OCI-LY7 (cell line): ENCODE measurements around the gene FMNL1.

ENCODE experiments used
- EZH2phosphoT487 ChIP-seq: fragments of 200-600 bp; sonication (generic); IDR thresholded peaks from 2 replicates; pipeline ENCODE4 v1.6.1; 2018; ENCODE audit warnings: low read depth, borderline replicate concordance, mild to moderate bottlenecking, mixed run types, antibody characterized with exemption, low read length, moderate library complexity, mixed read lengths
- TF ChIP-seq, protein P1 (sequence below): fragments of 200-600 bp; sonication (generic); conservative IDR thresholded peaks from 2 replicates; pipeline ENCODE4 v1.5.1; 2014; ENCODE audit warnings: mild to moderate bottlenecking, antibody characterized with exemption, low read length, moderate library complexity, mixed read lengths

DNA sequence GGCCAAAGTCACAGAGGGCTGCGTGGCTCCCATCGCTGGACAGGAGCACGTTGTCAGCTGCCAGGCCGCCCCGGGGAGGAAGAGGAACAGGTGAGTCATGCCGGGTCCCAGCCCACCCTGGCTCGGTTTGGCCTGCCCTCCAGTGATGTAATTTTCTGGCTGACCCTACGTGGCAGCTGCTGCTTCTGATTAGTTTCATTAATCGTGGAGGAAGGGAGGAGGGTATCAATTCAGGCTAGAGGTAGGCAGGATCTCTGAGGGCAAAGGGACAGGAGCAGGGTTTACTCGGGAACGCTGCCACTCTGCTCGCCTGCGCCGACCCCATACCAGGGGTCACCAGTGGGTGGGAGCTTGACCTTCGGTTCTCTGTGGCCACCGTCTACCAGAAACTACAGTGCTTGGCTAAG lies 51.9 kb downstream of the FMNL1 start:
- TF ChIP-seq, protein P1, sequence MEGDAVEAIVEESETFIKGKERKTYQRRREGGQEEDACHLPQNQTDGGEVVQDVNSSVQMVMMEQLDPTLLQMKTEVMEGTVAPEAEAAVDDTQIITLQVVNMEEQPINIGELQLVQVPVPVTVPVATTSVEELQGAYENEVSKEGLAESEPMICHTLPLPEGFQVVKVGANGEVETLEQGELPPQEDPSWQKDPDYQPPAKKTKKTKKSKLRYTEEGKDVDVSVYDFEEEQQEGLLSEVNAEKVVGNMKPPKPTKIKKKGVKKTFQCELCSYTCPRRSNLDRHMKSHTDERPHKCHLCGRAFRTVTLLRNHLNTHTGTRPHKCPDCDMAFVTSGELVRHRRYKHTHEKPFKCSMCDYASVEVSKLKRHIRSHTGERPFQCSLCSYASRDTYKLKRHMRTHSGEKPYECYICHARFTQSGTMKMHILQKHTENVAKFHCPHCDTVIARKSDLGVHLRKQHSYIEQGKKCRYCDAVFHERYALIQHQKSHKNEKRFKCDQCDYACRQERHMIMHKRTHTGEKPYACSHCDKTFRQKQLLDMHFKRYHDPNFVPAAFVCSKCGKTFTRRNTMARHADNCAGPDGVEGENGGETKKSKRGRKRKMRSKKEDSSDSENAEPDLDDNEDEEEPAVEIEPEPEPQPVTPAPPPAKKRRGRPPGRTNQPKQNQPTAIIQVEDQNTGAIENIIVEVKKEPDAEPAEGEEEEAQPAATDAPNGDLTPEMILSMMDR, result no peak
- TF ChIP-seq EZH2phosphoT487, result no peak
